ENCODE results near the gene CEP126.

GRCh38 chr11:102001657-102002338 is 87.0 kb downstream of the CEP126 start:
- TF ChIP-seq CTCF (IDR thresholded peaks at IDR 0.05) (no peak), EP300 (IDR thresholded peaks at IDR 0.05) (no peak)

Measured in esophagus muscularis mucosa (tissue), 3 donors.